Mammary epithelial cell (primary cell): ENCODE data around the gene SIRT1.

Experiments used
- CTCF ChIP-seq, 2 donors: IDR thresholded peaks in 1 of 2; conservative IDR thresholded peaks in 1 of 2; 2 replicates each; pipeline ENCODE4 v1.5.1; 2011 to 2012; ENCODE audit warnings: inconsistent platforms in 2 of 2, low read length in 2 of 2, mild to moderate bottlenecking in 2 of 2, control low read depth in 1 of 2, low read depth in 1 of 2; ENCODE audit not compliant: insufficient read depth in 1 of 2; ENCODE audit errors: extremely low read depth in 1 of 2
- EZH2 ChIP-seq: IDR thresholded peaks from 2 replicates; pipeline ENCODE4 v1.6.1; 2012; ENCODE audit warnings: low read length, inconsistent platforms, borderline replicate concordance

GRCh38 chr10:67917169-67917568 is 32.7 kb downstream of the SIRT1 start:
- TF ChIP-seq CTCF (conservative IDR thresholded peaks at IDR 0.05 in 1 of 2, IDR thresholded peaks at IDR 0.05 in 1 of 2; ENCODE audit: extremely low read depth in 1 of 2, insufficient read depth in 1 of 2, low read depth in 1 of 2, low read length in 2 of 2): no peak
- TF ChIP-seq EZH2: no peak
